Lower lobe of right lung (tissue), 2 donors: Measurements from ENCODE around the gene KDM3B. TPM values are rescaled to one million over a fixed set of nuclear protein-coding genes. Genes with fewer than 3 reads are reported as not detected.
"Not testable (repeated sequence)": the region's sequence is repeated elsewhere in the genome, so short reads cannot be mapped to it uniquely, and the experiment has no call there.

Experiments used
- ATAC-seq, 2 donors: fragments of 200-7000 bp; cut with Tn5 transposase; one replicate each; pipeline ENCODE4 v1.9.1; 2020 to 2022; ENCODE audit warnings: mild to moderate bottlenecking in 2 of 2, moderate library complexity in 2 of 2
- DNase-seq: peaks from one replicate; pipeline ENCODE4 v3.0.0-alpha.2; 2020
- H3K27ac ChIP-seq: fragments of 200-600 bp; one replicate; pipeline ENCODE4 v1.8.0; 2022
- H3K27me3 ChIP-seq: fragments of 200-600 bp; one replicate; pipeline ENCODE4 v1.8.0; 2022; ENCODE audit warnings: low read depth
- H3K36me3 ChIP-seq: fragments of 200-600 bp; one replicate; pipeline ENCODE4 v1.8.0; 2022; ENCODE audit warnings: mild to moderate bottlenecking
- H3K4me1 ChIP-seq: fragments of 200-600 bp; one replicate; pipeline ENCODE4 v1.8.0; 2022
- H3K4me3 ChIP-seq: fragments of 200-600 bp; one replicate; pipeline ENCODE4 v1.8.0; 2022; ENCODE audit warnings: mild to moderate bottlenecking
- H3K9me3 ChIP-seq: fragments of 200-600 bp; one replicate; pipeline ENCODE4 v1.8.0; 2022
- CTCF ChIP-seq: fragments of 200-600 bp; IDR thresholded peaks from one replicate; pipeline ENCODE4 v1.8.0; 2022; ENCODE audit warnings: antibody characterized with exemption, mild to moderate bottlenecking
- intact Hi-C: fragments of 100-400 bp; cut with DNase I; formaldehyde crosslinking; loops from one replicate; pipeline ENCODE4 v1.11.0; 2022
- total RNA-seq: library from RNA; stranded (reverse); fragmentation: NEBNext Ultra II Directional; extraction: Animal tissue kit (Norgen Biotek cat#: 25700); gene quantifications from one replicate; pipeline ENCODE4 v1.2.1, GENCODE V29; 2021
- donor health status: DM: no; HTN: yes; CAD: no; lungs with severe emphysema.

The KDM3B gene
- total RNA-seq, 1 donor from 2014 or later = 67.1 TPM

GRCh38 chr5:138382347-138382746, 29.9 kb downstream of the KDM3B start:
- no peak overlapping the region for H3K27ac ChIP-seq
- no peaks in the 10 kb centered on the region for H3K4me1 ChIP-seq
- intact Hi-C loops = no loop called here
- peaks cover 100% of the 10 kb centered on the region for H3K36me3 ChIP-seq
- TF ChIP-seq CTCF = no peak
- ATAC-seq (no peak), DNase-seq (no peak)
- no peak overlapping the region for H3K4me3 ChIP-seq
- H3K9me3 ChIP-seq = no peaks in the 10 kb centered on the region
- no peaks in the 10 kb centered on the region for H3K27me3 ChIP-seq

GRCh38 chr5:138385660-138386059, 33.2 kb downstream of the KDM3B start:
- H3K27ac ChIP-seq = no peak overlapping the region

GRCh38 chr5:138386290-138386689, 33.8 kb downstream of the KDM3B start:
- Histone ChIP-seq H3K4me3 (no peak overlapping the region), H3K27ac (no peak overlapping the region), H3K36me3 (peaks cover 93% of the 10 kb centered on the region), H3K27me3 (no peaks in the 10 kb centered on the region), H3K9me3 (no peaks in the 10 kb centered on the region), H3K4me1 (no peaks in the 10 kb centered on the region)
- DNase-seq (no peak), ATAC-seq (no peak)
- intact Hi-C loops = no loop called here
- no peak for TF ChIP-seq CTCF

More at GRCh38 chr5:138385660-138386059, 33.2 kb downstream of the KDM3B start:
- Histone ChIP-seq H3K27me3 (no peaks in the 10 kb centered on the region), H3K36me3 (peaks cover 93% of the 10 kb centered on the region), H3K4me1 (no peaks in the 10 kb centered on the region), H3K9me3 (no peaks in the 10 kb centered on the region), H3K4me3 (no peak overlapping the region)
- ATAC-seq (no peak), DNase-seq (no peak)
- no peak for TF ChIP-seq CTCF
- intact Hi-C loops = no loop called here

- DNase-seq (no peak), ATAC-seq (no peak)
- no peak overlapping the region for H3K4me3 ChIP-seq
- no peaks in the 10 kb centered on the region for H3K27me3 ChIP-seq
- H3K36me3 ChIP-seq = peaks cover 93% of the 10 kb centered on the region
- intact Hi-C loops = no loop called here
- no peak for TF ChIP-seq CTCF
- no peaks in the 10 kb centered on the region for H3K4me1 ChIP-seq
- no peaks in the 10 kb centered on the region for H3K9me3 ChIP-seq
- H3K27ac ChIP-seq = peak overlapping the region; percentile 21
These were observed 36.8 kb downstream of the KDM3B start for GRCh38 chr5:138389332-138389731.

- H3K27me3 ChIP-seq, ATAC-seq, H3K4me1 ChIP-seq, H3K4me3 ChIP-seq, DNase-seq, H3K9me3 ChIP-seq, H3K27ac ChIP-seq, intact Hi-C loops: not testable (repeated sequence)
- H3K36me3 ChIP-seq = peaks cover 93% of the 10 kb centered on the region
These were observed 37.4 kb downstream of the KDM3B start for GRCh38 chr5:138389911-138390310.

- H3K9me3 ChIP-seq = no peaks in the 10 kb centered on the region
- ATAC-seq (no peak), DNase-seq (no peak)
- H3K27ac ChIP-seq = no peak overlapping the region
- intact Hi-C loops = no loop called here
- peaks cover 93% of the 10 kb centered on the region for H3K36me3 ChIP-seq
- no peaks in the 10 kb centered on the region for H3K27me3 ChIP-seq
- no peak for TF ChIP-seq CTCF
- H3K4me1 ChIP-seq = no peaks in the 10 kb centered on the region
- no peak overlapping the region for H3K4me3 ChIP-seq
These were observed 39.4 kb downstream of the KDM3B start for GRCh38 chr5:138391859-138392386.
